A549 (cell line): ENCODE results near the gene PAEP.

Experiments used
- CBX2 ChIP-seq: fragments of 200-600 bp; sonication (generic); IDR thresholded peaks from 2 replicates; pipeline ENCODE4 v1.6.1; 2016; ENCODE audit warnings: low read depth, mild to moderate bottlenecking, borderline replicate concordance
- EP300 ChIP-seq, 2 experiments: fragments of >200 bp; sonication (Bioruptor Twin); formaldehyde crosslinking; IDR thresholded peaks; 2 replicates in 1 of 2; 3 replicates in 1 of 2; pipeline ENCODE4 v1.6.1; 2016 to 2017
- HOXB13 ChIP-seq: fragments of 250-450 bp; sonication (Bioruptor Pico); IDR thresholded peaks from 2 replicates; pipeline ENCODE4 v1.5.0; 2020; ENCODE audit warnings: low read depth, mild to moderate bottlenecking, moderate library complexity
- KDM1A ChIP-seq: fragments of 200-600 bp; sonication (generic); IDR thresholded peaks from 2 replicates; pipeline ENCODE4 v1.6.1; 2016; ENCODE audit warnings: low read depth, mild to moderate bottlenecking
- MAFK ChIP-seq: fragments of 450-650 bp; IDR thresholded peaks from 2 replicates; pipeline ENCODE4 v1.6.1; 2014; ENCODE audit not compliant: partially characterized antibody
- POLR2A ChIP-seq: IDR thresholded peaks from 2 replicates; pipeline ENCODE4 v1.6.1; 2012; ENCODE audit warnings: mild to moderate bottlenecking, low read length
- RAD21 ChIP-seq, 2 experiments: fragments of >200 bp in 1 of 2; sonication (Bioruptor Twin) in 1 of 2; formaldehyde crosslinking in 1 of 2; IDR thresholded peaks in 1 of 2; conservative IDR thresholded peaks in 1 of 2; 2 replicates in 1 of 2; 3 replicates in 1 of 2; pipeline ENCODE4 v1.6.1; 2012 to 2018; ENCODE audit warnings: inconsistent platforms in 1 of 2
- RARB ChIP-seq: fragments of 250-450 bp; sonication (Bioruptor Pico); IDR thresholded peaks from 2 replicates; pipeline ENCODE4 v1.8.0; 2021; ENCODE audit warnings: mild to moderate bottlenecking, moderate library complexity
- TF ChIP-seq, protein P1 (sequence below): fragments of >200 bp; sonication (Bioruptor Twin); formaldehyde crosslinking; IDR thresholded peaks from 3 replicates; pipeline ENCODE4 v1.5.1; 2016

DNA sequence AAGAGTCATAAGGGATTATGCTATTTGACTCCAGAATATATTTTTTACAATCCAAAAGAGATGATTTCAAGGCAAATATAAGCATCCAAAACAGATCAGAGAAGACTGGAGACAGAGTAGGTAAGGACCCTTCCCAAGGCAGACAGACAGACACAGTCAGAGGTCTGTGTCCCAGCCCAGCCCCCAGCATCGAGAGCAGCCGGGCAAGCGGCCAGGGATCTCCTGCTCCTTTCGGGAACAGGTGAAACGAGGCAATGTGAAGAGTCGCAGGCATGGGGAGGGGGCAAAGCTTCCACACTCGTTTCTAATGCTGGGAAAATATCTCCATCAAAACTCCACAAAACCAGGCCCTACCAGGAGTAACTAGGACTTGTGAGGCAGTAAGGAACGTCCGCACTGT, 5.8 kb downstream of the PAEP start:
- TF ChIP-seq RAD21 (conservative IDR thresholded peaks at IDR 0.05 in 1 of 2, IDR thresholded peaks at IDR 0.05 in 1 of 2): no peak
- TF ChIP-seq, protein P1, sequence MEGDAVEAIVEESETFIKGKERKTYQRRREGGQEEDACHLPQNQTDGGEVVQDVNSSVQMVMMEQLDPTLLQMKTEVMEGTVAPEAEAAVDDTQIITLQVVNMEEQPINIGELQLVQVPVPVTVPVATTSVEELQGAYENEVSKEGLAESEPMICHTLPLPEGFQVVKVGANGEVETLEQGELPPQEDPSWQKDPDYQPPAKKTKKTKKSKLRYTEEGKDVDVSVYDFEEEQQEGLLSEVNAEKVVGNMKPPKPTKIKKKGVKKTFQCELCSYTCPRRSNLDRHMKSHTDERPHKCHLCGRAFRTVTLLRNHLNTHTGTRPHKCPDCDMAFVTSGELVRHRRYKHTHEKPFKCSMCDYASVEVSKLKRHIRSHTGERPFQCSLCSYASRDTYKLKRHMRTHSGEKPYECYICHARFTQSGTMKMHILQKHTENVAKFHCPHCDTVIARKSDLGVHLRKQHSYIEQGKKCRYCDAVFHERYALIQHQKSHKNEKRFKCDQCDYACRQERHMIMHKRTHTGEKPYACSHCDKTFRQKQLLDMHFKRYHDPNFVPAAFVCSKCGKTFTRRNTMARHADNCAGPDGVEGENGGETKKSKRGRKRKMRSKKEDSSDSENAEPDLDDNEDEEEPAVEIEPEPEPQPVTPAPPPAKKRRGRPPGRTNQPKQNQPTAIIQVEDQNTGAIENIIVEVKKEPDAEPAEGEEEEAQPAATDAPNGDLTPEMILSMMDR: no peak
- no peak for TF ChIP-seq CBX2
- no peak for TF ChIP-seq EP300 (IDR thresholded peaks at IDR 0.05)
- TF ChIP-seq HOXB13 (CRISPR knock-in tag): no peak
- TF ChIP-seq MAFK: no peak
- TF ChIP-seq POLR2A: no peak
- no peak for TF ChIP-seq RARB (CRISPR knock-in tag)
- no peak for TF ChIP-seq KDM1A
